Kidney capillary endothelial cell (primary cell): ENCODE measurements around the gene APCDD1L.
"Not testable (repeated sequence)": the region's sequence is repeated elsewhere in the genome, so short reads cannot be mapped to it uniquely, and the experiment has no call there.

Experiments used
- DNase-seq: peaks from one replicate; pipeline ENCODE4 v3.0.0-alpha.2; 2018; ENCODE audit warnings: low spot score

Gene APCDD1L

DNA sequence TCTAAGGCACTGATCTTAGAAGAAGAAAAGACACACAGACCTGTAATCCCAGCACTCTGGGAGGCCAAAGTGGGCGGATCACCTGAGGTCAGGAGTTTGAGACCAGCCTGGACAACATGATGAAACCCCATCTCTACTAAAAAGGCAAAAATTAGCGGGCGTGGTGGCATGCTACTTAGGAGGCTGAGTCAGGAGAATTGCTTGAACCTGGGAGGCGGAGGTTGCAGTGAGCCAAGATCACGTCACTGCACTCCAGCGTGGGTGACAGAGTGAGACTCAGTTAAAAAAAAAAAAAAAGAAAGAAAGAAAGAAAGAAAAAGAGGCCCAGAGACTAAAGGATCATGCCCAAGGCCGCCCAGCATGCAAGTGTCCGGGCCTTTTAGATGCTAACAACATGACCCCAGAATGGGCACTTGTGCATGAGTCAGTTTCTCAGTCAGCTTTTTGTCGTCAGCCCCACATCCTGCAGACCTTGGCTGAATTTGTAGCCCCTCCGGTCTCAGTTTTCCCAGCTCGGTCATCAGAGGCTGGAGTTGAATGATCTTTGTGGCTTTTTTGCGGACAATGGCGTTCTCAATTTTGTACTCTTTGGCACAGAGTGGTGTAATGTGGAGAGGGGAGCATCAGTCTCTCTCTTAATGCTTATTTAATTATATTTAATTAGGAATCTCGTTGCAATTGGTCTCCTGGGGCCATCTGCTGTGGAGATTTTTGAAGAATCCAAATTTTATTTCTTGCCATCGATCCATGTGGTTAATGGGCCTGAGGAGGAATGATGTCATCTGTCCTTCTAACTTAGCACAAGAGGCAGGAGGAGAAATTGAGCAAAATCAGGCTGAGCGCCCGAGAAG is 30.6 kb upstream of the APCDD1L start:
- no peak for DNase-seq

DNA sequence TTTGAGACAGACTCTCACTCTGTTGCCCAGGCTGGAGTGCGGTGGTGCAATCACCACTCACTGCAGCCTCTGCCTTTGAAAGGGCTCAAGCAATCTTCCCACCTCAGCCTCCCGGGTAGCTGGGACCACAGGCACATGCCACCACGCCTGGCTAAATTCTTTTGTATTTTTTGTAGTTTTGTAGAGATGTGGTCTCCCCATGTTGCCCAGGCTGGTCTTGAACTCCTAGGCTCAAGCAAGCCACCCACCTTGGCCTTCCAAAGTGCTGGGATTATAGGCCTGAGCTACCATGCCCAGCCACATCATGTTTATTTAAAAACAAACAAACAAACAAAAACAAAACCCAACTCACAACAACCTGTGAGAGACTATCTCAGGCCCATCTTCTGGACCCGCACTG is 29.7 kb upstream of the APCDD1L start:
- no peak for DNase-seq

DNA sequence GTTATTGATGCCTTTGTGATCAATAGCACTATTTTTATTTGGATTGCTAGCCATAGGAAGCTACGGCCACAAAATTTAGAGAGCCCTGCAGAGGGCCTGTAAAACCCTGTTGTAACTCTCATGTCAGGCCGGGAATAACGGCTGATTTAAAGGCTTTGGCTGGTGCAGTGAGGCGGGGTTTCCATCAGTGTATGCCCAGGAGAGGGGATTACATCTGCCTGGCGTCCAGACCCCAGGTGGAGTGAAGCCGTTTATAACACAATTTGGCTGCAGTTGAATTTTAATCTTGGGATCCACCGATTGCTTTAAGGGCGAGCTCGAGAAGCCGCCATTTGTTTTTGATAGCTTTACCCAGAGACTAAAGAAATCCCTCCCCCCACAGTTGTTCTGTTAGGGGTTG is 29.1 kb upstream of the APCDD1L start:
- no peak for DNase-seq

DNA sequence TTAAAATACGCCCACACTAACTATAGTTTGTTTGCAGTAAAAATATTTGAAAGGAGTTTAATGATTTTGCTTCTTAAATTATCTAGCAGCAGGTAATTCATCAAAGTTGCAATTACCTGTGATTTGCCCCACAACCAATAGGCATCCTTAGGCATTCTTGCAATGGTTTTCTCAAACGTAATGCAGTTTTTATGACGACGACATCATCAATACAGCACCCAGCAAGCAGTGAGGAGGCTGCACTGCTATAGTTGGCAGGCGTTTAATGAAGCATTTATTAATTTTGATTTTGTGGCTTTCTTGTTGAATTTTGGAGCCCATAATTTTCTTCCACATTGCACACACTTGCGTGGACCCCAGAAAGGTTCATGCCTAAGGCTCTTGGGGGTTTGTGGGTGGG is 28.1 kb upstream of the APCDD1L start:
- no peak for DNase-seq

DNA sequence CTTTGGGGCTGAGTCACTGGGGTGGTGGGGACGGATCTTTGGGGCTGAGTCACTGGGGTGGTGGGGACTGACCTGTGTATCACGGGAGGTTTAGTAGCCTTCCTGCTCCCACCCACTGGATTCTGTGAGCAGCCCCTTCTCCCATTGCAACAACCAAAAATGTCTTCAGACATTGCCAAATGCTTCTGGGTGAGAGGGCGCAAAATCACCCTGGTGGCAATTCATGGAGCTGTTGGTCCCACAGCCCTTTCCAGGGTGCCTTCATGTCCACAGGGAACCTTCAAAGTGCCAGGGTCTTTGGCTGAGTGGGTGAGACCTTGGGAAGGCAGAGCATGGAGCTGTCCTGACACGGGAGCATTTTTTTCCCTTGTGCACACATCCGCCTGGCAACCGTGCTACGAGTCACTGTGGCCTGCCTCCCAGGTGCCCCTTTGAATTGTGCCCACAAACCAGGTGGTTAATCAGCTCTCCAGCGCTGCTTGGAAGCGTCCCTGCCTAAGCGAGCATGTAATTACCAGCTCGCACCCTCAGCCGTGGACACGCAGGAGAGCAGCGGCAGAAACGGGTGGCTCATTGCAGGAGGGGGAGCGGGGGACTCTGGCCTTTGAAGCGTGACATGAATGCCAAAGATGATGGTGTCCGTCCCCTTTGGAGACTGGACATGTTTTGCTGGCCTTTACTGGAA is 27.4 kb upstream of the APCDD1L start:
- DNase-seq, result no peak

DNA sequence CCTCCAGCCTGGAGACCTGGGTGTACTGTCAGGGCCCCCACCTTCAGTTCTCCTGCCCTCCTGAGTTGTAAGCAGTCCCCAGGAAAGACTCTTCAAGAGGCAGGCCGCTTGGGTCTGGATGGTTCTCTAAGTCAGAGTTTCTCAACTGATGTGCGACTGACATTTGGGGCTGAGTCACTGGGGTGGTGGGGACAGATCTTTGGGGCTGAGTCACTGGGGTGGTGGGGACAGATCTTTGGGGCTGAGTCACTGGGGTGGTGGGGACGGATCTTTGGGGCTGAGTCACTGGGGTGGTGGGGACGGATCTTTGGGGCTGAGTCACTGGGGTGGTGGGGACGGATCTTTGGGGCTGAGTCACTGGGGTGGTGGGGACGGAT is 26.8 kb upstream of the APCDD1L start:
- not testable (repeated sequence) for DNase-seq

DNA sequence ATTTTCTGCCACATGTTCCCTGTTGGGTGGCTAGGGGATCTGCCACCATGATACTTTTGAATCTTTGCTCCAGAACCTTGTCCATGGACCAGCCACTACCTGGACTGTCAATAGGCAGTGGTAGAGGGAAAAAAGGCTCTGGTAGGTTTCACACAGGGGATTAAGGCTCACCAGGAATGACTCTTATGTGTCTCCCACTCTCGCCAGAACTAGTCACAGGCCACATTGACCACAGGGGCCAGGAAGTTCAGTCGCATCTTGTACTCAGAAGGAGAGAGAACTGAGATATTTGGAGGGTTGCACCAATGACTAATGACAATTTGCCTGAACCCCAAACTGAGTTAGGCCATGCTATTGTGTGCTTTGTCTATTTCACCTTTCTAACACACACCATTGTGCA is 23.6 kb upstream of the APCDD1L start:
- DNase-seq, result no peak

DNA sequence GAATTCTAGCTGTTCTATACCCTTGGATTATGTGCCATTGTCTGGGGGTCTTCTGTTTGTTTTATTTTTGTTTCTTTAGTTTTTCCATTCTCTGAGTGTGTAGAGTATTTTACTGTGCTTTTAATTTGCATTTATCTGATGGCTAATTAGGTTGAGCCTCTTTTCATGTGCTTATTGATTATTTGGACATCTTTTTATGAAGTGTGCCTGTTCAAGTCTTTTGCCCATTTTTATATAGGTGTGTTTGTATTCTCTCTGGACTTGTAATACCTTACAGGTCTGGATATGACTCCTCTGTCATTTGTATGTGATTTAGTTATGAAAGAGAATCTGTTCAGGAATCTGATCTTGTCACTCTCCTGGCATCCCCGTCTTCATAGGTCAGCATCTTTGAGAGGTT is 22.6 kb upstream of the APCDD1L start:
- no peak for DNase-seq

DNA sequence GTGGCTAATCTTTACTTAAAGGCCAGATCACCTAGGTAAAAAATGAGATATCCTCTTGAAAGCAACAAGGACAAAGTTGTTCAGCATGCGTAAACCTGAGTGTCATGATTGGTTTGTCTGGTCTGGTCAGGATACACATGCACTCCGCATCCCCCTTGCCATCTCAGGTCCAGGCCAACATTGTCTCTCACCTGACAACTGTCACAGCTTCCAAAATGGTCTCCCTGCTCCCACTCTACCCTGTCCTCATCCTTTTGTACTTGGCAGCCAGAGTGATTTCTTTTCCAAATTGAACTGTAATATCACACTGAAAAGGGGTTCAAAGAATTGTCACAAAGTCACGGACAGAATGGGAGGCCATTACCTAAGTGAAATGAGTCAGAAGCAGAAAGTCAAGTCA is 21.1 kb upstream of the APCDD1L start:
- no peak for DNase-seq

DNA sequence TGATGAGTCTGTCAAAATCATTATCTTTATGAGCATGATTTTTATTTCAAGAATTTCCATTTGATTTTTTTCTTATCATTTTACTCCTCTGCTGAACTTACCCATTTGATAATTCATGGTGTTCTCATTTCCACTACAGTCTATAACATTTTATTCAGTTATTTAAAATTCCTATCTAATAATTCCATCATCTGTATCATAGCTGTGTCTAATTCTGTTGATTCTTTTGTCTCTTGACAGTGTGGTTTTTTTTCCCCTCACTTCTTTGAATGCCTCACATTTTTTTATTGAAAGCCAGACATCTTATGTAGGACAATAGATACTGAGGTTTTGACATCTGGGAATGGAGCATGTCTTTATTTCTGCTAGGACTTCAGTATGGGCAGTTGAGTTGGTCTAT is 16.5 kb upstream of the APCDD1L start:
- no peak for DNase-seq

DNA sequence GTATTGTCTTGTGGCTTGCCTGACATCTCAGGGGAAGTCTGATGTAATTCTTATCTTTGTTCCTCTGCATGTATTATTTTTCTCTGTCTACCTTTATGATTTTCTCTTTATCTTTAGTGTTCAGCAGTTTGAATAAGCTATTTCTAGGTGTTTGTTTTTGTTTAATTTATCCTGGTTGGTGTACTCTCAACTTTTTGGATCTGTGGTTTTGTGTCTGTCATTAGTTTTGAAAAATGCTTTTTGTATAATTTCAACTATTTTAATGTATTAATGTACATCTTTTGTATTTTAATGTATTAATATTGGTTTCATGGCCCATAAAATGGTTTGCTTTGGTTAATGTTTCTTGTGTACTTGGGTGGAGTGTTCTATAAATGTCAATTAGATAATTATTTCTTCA is 15.9 kb upstream of the APCDD1L start:
- no peak for DNase-seq

DNA sequence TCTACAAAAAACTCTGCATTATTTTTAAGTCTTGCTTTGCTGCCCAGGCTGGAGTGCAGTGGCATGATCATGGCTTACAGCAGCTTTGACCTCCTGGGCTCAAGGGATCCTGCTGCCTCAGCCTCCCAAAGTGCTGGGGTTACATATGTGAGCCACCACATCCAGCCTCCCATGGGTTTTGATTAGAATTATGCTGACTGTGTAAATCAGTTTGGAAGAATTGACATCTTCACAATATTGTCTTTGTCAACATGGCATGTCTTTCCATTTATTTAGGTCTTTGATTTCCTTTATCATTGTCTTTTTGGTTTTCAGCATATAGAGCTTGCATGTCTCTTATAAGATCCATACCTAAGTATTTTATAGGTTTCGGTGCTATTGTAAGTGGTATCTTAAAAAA is 13.2 kb upstream of the APCDD1L start:
- no peak for DNase-seq

DNA sequence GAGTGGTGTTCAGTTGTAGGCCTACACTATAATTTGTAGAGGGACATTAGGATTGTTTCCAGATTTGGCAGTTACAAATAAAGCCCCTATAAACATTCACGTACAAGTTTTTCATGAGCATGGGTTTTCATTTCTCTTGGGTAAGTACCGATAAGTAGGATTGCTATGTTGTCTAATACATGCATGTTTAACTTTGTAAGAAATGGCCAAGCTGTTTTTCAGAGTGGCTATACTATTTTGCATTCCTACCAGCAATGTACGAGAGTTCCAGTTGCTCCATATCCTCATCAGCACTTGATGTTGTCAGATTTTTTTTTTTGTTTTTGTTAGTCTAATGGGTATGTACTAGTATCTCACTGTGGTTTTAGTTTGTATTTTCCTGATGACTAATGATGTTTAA is 11.2 kb upstream of the APCDD1L start:
- DNase-seq, result no peak

DNA sequence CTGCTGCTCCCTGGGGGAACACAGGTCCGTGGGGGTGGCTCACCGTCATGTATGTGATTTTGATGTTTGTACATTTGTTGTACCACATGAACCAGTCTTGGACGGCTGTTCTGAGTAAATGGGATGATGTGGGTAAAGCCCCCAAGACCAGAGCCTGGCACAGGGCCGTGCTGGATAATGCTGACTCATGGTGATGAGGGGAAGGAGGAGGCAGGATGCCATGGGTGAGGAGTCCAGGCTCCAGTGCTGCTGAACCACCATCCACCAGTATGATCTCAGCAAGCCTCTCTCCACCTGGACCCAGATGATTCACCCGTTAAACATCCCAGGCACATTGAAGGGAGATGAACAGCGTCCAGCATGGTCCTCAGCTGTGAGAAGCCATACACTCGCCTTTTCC is 9.6 kb upstream of the APCDD1L start:
- DNase-seq, result no peak

DNA sequence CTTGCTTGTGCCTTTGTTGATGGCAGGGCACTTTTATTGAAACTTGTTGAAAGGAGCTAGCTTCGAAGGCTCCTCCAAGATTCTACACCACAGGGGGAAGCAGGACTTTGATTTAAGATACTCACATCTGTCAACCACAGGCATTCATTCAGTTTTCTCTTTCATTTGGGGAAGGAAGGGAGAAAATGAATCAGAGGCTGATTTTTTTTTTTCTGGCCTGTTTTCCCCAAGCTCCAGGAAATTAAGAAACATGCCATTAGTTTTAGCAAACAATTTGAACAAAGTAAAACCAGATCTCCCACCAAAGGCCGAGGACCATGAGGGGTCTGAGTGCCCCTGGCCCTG is 8.7 kb upstream of the APCDD1L start:
- DNase-seq, result no peak

DNA sequence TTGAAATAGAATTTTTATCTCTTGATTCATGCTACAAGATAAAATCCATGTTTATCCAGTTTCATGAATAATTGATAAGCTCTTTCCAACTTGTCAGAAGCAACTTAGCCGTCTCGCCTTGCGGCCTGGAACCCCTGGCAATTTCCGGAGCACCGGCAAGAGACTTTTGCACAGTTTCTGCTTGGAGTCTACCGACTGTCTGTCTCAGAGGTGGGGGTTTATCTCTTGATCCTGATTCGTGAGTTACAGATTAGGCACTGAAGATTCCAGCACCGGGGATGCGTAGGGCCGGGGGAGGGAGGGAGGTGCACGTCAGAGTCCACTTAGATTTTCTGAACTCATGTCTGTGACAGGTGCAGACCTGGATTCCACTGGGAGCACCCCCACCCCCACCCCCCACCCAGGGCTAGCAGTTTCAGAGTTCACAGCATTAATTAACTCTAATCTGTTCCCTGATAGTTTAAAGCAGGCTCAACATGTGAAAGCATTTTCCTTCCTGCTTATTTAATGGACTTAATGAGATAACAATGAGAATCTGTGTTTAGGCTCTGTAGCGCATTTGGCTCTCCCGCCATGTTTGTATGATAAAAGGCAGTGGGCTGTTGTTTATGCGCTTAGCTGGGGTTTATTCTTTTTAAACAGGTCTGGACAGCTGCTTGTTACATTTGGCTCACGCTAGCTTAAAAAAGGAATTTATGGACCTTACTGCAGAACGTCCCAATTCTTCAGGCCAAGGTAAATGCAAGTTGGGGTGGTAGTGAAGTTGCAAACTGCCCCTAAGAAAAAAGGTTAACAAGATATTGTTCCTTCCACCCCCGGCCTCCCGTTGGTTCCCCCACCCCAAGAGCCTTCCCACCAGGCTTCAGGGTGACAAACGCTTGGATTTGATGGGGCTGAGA is 8.1 kb upstream of the APCDD1L start:
- DNase-seq, result no peak

DNA sequence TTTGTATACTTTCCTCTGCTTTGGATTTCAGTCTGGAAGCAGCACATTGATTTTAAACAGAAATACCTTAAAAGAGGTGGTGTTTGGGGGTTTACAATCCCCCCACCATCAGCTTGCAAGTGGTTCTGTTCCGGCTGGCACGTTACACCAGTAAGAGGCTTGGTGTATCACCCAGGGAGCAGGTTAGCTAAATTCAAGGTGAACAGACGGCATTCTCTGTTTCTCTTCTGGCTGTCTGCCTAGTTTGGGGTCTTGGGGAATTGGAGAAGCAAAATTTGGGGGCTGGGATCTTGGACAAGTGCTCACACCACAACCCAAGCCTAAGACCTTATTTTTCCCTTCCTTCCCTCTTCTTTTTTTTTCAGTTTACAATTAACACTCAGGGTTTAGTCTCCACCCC is 7.5 kb upstream of the APCDD1L start:
- no peak for DNase-seq

DNA sequence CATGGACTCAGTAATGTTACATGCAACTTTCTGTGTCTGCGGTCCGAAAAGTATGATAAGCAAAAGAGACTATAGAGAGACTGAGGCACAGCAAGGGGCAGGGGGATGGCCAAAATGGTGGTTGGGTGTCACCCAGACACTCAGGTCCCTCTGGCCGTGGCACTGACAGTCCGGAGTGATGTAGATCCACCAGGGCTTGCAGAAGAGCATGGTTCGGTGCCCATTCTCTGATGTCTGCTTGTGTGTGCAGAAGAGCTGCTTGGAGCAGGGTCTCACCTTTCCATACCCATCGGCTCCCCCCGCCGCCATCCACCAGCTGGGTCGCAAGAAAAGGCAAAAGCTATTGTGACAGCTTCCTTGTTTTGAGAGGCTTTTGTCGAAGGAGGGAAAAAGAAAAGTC is 6.6 kb upstream of the APCDD1L start:
- no peak for DNase-seq

DNA sequence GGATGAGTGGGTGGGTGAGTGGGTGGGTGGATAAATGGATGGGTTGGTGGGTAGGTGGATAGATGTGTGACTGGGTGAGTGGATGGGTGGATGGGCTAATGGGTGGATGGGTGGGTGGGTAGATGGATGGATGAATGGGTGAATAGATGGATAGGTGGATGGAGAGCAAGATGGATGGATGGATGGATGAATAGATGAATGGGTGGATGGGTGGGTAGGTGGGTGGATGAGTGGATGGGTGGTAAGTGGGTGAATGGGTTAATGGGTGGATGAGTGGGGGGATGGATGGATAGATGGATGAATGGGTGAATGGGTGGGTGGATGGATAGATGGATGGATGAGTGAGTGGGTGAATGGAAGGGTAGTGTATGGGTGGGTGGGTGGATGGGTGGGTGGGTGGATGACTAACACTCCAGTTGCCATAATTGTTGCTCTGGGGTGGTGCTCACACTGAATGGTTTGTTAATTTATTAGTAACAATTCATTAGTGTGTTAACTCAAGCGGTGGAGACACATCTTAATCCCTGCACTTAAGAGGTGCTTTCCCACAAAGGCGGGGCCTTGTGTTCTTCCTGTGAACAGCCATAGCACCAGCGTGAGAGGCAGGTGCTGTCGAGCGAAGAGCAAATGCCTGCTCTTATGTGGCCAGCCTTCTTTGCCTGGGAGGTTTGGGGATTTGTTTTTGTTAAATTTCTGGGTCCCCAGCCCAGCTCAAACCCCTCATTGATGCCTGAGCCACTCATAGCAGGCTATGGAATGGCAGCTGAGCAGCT is 4.9 kb upstream of the APCDD1L start:
- DNase-seq, result no peak

DNA sequence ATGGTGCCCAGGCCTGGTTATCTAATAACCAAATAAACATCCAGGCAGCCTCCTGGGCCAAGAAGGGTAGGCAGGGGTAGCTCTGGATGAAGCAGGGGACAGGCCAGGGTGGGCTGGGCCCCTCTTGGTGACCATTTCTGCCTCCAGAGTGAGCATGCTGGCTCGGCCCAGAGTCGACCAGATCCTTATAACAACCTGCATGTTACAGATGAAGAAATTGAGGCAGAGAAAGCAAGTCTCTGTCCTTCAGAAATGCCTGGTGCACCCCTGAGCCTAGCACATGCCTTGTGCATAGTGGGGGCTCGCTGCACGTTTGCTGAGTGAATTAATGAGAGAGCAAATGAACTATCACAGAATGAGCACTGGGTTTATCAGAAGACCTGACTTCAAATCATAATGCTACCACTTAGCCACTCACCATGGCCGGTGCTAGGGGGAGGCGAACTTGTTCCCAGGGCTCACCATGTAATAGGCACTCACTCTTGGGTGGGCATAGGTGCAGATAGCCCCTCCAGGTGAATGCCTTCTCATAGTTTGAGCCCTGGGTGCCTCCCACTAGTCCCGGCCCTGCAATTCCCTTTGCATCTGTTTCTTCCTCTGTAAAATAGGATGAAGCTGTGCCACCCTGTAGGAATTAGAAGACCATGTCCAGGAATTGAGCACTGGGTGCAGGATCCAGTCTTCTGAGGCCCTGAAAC is 3.8 kb upstream of the APCDD1L start:
- no peak for DNase-seq

DNA sequence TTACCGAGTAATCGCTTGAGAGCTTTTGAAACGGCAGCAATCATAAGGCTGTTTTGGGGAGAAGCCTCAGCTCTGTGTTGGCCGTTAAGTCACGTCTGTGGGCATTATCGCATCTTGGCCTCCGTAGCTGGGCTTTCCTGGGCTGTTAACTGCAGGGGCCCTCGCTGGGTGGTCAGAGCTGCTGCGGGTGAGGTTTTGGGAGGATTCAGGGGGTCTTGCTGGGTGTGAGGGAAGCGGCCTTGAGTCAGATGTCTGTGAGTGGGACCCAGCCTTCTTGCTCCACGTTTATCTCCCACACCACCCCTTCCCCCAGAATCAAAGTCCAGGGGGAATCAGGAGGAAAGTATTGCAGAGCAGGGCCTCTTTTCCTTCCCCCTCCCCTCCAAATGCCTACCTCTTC is 3.2 kb upstream of the APCDD1L start:
- DNase-seq, result no peak
